Activated CD4-positive, alpha-beta T cell treated with anti-CD3 and anti-CD28 coated beads, Interleukin-2, amount 50 U/mL, for 16 hours (primary cell): ENCODE results near the gene SGSM2.

ENCODE experiments used
- DNase-seq: peaks from one replicate; pipeline ENCODE4 v3.0.0-alpha.2; 2020

SGSM2 gene

DNA sequence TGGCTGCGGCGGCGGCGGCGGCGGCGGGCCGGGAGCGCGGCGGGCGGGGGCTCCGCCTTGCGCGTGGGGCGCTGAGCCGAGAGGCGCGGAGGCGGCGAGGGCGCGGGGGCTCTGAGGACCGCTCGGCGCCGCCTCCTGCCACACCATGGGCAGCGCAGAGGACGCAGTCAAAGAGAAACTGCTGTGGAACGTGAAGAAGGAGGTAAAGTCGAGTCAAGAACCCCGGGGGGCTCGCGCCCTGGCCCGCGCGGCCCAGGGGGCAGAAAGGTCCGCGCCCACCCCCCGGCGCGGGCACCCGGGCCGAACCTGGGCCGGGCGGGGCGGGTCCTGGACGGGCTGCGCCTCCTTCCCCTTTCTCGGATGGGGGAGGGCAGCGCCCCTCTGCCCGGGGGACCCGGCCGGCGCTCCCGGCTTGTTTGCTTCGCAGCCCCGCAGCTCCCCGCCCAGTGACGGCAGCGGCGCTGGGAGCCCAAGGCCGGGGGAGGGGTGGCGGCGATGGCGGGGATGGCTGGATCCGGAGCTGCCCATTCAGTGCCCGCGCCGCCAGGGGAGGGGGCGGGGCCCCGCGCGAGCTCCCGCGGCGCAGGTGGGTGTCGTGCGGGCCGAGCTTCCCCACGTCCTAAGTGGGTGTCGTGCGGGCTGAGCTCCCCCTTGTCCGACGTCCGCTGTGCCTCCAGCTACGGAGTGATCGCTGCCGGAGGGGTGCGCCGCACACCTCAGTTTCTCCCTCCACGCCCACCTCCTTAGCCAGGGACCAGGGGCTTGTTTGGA, 428 bp downstream of the SGSM2 start:
- DNase-seq: peak; percentile 44

DNA sequence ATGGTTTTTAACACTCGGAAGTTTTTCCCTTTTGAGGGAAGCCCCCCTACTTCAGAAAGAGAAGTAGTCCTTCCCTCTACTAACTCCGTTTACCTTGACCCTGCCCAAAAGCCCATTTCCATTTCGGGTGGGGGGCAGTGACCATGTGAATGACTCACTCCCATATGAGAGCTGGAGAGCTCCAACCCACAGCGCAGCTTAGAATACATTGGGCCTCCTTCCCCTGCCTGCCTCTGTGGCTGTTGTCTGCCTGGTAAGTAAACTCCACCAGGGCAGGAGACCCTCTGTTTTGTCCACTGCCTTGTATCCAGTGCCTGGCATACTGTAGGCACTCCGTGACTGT, 985 bp downstream of the SGSM2 start:
- DNase-seq: no peak

GRCh38 chr17:2343421-2343820, 6.1 kb downstream of the SGSM2 start:
- DNase-seq: no peak

DNA sequence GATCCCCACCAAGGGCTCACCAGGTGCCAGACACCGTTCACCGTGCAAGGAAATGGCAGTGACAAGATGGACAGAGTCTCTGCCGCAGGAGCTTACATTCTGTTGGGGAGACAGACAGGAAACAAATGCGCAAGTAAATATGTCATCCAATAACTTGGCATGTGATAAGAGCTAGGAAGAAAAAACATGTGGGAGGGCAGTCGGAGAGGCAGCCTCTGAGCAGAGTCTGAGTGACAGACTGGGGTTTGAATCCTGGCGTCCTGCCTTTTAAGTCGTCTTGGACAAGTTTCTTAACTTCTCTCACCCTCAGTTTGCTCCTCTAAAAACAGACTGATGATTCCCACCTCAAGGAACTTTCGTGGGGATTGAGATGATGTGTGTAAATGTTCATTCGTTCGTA, 7.2 kb downstream of the SGSM2 start:
- DNase-seq: no peak

- no peak for DNase-seq
Measured at GRCh38 chr17:2346475-2346874, 9.2 kb downstream of the SGSM2 start.

- no peak for DNase-seq
Measured at GRCh38 chr17:2347805-2348685, 10.7 kb downstream of the SGSM2 start.

GRCh38 chr17:2351269-2351668, 14.0 kb downstream of the SGSM2 start:
- no peak for DNase-seq

DNA sequence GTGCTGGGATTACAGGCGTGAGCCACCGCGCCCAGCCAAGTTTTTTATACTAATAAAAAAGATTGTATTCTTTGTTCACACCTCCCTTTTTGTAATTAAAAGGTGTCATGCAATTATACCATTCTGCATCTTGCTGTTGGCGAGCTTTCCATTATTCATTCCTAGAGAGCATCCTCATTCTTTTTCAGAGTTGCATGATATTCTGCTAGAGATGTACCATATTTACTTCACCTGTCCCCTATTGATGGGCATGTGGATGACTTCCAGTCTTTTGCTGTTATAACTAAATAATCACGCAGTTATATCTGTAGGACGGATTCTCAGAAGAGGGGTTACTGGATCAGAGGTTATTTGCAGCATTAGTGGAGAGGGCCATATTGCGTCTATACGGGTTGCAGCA, 17.0 kb downstream of the SGSM2 start:
- DNase-seq: no peak

GRCh38 chr17:2357237-2357636, 19.9 kb downstream of the SGSM2 start:
- DNase-seq: no peak

DNA sequence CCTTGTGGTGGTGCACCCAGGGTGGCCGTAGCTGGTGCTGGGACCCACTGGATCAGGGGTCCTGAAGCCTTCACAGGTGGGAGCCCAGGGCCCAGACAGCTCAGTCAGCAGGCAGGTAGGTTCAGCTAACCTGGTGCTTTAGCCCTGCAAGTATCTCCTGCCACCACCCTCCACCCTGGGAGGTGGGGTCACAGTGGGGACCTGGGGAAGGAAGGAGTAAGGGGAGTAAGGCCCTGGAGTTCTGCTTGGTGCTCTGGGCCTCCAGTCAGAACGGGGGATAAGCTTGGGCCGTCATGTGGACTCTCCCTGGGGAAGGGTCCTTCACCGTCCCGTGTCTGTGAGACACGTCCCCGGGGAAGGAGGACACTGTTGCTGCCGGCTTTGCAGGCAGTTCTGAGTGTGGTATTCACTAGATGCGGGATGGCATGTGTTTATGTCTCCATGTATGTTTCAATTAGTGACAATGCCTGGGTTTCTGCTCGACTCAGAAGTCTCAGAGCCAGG, 20.7 kb downstream of the SGSM2 start:
- no peak for DNase-seq

DNA sequence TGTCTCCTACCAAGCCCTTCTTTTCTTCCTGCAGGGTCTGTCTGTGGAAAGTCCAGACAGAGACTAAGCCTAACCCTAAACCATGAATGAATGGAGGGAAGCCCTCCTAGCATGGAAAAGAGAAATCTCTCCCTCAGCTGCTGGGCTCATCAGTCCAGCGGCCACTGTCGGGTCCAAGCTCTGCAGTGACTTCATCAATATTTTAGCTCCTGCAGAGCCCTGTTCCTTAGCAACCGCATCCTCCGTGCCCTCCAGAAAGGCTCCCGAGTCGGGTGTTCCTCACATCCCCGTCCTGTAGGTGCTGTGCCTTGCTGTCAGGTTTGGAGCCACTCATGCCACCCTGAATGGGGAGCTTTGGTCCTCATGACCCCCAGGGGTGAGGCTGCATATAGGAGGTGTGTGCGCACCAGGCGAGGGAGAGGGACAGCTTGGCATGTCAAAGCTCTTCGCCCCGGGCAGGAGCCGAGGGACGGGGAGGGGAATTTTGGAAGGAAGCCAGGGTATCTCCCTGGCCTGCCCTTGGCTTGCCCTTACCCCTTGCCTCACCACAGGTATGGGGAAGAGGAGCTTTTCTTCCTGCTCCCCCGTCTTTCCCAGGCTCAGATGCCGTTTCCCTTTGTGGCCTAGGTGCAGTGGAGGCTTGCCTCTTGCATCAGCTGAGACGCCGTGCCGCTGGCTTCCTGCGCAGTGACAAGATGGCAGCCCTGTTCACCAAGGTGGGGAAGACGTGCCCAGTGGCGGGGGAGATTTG, 23.9 kb downstream of the SGSM2 start:
- no peak for DNase-seq

DNA sequence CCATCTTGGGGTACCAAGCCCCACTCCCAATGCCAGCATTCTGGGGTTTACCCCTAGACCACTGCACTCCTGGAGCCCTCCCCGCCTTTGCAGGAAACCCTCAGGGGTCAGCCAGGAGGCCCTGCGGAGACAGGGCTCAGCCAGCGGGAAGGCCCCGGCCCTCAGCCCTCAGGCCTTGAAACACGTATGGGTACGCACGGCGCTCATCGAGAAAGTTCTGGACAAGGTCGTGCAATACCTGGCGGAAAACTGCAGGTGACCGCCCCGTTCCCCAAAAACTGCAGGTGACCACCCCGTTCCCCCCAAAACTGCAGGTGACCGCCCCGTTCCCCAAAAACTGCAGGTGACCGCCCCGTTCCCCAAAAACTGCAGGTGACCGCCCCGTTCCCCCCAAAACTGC, 24.7 kb downstream of the SGSM2 start:
- no peak for DNase-seq

GRCh38 chr17:2362416-2362815, 25.1 kb downstream of the SGSM2 start:
- DNase-seq: no peak

DNA sequence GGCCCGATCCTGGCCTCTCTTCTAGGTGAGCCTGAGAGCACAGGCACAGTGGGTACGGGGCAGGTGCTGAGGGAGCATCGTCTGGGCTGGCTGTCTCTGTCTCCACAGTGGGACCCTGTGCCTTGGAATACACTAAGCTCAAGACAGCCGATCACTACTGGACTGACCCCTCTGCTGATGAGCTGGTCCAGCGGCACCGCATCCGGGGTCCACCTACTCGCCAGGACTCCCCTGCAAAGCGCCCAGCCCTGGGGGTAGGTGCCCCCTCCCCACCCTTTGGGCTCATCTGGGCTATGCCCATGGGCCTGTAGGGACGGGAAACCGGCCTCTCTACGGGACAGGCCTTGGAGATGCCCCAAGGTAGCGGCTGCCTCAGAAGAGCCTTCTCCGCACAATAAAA, 25.6 kb downstream of the SGSM2 start:
- DNase-seq: no peak

DNA sequence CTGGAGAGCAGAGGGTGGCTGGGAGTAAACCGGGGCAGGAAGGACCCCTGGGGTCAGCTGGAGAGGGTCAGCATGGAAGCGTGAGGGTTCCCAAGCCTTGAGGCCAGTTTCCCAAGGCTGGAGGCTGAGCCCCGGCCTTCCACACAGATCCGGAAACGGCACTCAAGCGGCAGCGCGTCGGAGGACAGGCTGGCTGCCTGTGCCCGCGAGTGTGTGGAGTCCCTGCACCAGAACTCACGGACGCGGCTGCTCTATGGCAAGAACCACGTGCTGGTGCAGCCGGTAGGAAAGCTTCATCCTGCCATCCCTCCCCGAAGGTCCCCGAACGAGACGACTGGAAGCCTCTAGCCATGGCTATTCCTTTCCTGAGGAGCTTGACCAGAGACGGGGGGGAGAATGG, 26.0 kb downstream of the SGSM2 start:
- no peak for DNase-seq

- no peak for DNase-seq
Measured at GRCh38 chr17:2363851-2364762, 26.8 kb downstream of the SGSM2 start.

DNA sequence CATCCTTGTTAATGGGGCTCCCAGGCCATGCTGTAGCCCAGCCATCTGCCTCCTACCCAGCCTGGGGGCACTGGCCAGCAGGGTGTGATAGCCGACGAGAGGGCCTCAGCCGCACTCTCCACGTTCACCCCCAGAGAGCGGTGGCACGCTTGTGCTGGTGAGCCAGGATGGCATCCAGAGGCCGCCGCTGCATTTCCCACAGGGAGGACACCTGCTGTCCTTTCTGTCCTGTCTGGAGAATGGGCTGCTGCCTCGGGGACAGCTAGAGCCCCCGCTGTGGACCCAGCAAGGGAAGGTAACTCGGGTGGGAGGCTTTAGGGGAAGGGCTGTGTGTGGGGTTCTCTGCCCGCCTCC, 27.4 kb downstream of the SGSM2 start:
- DNase-seq: no peak

- DNase-seq: no peak
Measured at GRCh38 chr17:2365132-2365531, 27.8 kb downstream of the SGSM2 start.

DNA sequence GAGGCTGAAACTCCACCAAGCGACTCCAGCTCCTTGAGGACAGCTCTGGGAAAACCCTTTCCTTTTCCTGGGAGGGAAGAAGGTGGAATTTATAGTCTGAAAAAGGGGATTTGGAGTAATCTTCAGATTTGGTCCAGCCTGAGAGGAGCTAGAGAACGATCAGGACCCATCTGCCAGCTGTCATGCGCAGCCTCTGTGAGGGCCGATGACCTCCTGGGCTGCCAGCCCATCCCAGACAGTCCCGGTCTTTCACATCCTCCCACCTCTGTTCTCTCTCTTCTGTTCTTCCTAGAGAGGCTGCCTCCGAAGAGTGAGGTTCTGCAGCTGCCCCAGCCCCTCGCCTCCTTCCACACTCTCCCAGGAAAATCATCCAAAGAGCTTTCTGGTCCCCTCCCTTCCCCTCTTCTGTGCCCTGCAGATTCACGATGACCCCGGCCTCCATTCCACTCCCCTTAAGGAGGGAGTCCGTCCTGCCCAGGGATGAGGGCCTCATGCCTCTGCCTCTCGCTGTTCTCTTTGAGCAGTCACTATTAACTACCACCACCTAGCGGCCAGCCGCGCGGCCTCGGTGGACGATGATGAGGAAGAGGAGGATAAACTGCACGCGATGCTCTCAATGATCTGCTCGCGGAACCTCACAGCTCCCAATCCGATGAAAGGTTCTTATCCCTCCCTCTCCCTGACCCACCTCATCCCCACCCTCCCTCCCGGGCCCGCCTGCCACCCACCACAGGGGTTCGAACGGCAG, 29.6 kb downstream of the SGSM2 start:
- no peak for DNase-seq

DNA sequence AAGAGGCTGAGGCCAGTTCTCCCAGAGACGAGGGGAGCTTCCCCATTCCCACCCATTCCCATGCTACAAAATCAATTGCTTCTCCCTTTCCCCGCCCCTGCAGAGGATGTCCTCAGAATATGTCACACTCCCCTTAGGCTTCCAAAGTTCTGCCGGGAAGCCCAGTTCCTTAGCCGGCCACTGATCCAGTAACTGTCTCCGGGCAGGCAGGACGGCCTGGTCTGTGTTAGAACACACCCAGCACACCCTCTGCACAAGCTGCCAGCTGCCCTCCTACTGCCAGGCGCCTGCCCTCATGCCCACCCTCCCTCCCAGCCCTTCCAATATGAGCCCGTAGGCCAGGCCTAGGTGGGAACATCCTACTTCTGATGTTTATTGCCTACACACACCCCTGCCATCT, 31.1 kb downstream of the SGSM2 start:
- DNase-seq: no peak

DNA sequence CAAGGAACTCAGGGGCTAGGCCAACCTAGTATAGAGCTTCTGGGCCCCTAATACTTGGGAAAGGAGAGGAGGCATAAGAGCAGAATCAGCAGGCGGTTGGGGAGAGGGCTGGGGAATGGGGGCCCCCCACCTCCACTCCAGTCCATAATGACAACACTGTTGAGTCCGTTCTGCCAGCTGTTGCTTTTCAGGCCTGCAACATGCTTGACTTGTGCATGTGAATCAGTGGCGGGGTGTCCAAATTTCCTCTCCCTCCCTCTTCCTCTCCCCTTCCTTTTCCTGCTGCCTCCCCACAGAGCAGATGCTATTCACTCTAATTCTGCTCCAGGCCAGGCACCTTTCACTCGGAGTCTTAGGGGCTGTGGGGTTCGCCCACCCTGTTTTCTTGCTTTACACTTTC, 31.7 kb downstream of the SGSM2 start:
- no peak for DNase-seq
